SK-N-MC (cell line): ENCODE data around the gene ZNRF3.

Source experiments
- EZH2 ChIP-seq: fragments of 200-600 bp; sonication (generic); IDR thresholded peaks from one replicate; pipeline ENCODE4 v1.6.1; 2017; ENCODE audit warnings: antibody characterized with exemption
- POLR2AphosphoS5 ChIP-seq: IDR thresholded peaks from 2 replicates; pipeline ENCODE4 v1.6.1; 2012; ENCODE audit warnings: mild to moderate bottlenecking, low read depth, low read length, borderline replicate concordance

DNA sequence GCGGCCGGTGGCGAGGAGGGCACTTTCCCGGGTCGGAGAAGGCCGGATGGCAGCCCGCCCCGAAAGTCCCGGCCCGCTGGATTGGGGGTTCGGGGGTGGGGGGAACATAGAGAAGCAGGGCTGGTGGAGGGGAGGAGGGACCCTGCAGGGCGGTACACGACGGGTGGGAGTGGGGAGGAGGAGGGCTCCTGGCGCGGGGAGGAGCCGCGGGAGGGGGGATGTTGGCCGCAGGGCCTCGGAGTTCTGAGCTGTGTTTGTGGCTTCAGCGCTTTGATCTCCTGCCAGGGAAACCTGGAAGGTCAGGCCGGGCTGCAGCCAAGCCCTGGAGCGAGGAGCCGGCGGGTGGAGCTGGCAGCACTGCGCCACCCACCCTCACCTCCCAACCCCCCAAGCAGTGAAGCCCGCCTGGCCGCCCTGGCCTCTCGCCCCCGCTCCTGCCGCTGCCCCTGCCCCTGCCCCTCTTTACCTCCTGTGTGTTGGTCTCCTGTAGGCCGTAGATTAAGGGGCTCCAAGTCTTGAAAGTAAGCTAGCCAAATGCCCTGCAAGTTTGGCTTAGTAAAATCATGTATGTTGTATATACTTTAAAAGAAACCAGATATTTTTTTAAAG is 147.3 kb downstream of the ZNRF3 start:
- no peak for TF ChIP-seq POLR2AphosphoS5
- no peak for TF ChIP-seq EZH2
